OCI-LY7 (cell line): ENCODE results near the gene PIK3CB.
"Not testable (repeated sequence)": the region's sequence is repeated elsewhere in the genome, so short reads cannot be mapped to it uniquely, and the experiment has no call there.

Experiments used
- CTCF ChIP-seq: fragments of 200-600 bp; sonication (generic); conservative IDR thresholded peaks from 2 replicates; pipeline ENCODE4 v1.5.1; 2014; ENCODE audit warnings: mild to moderate bottlenecking, antibody characterized with exemption, low read length, moderate library complexity, mixed read lengths
- EZH2phosphoT487 ChIP-seq: fragments of 200-600 bp; sonication (generic); IDR thresholded peaks from 2 replicates; pipeline ENCODE4 v1.6.1; 2018; ENCODE audit warnings: low read depth, borderline replicate concordance, mild to moderate bottlenecking, mixed run types, antibody characterized with exemption, low read length, moderate library complexity, mixed read lengths

- not testable (repeated sequence) for TF ChIP-seq CTCF, EZH2phosphoT487
Measured at GRCh38 chr3:138838385-138838784, 3.7 kb upstream of the PIK3CB start.
